HG03060 (cell line): ENCODE data around the gene GZMH.
"Not testable (repeated sequence)": the region's sequence is repeated elsewhere in the genome, so short reads cannot be mapped to it uniquely, and the experiment has no call there.

Experiments used
- ATAC-seq: cut with Tn5 transposase; IDR thresholded peaks from one replicate; pipeline ENCODE4 v1.9.1; 2021; ENCODE audit warnings: low read depth, moderate number of reproducible peaks; ENCODE audit not compliant: unreplicated experiment

Gene GZMH

GRCh38 chr14:24597403-24597802, 12.1 kb downstream of the GZMH start:
- ATAC-seq = no peak

- ATAC-seq = no peak
Measured at GRCh38 chr14:24595073-24595808, 14.2 kb downstream of the GZMH start.

GRCh38 chr14:24591004-24591403, 18.5 kb downstream of the GZMH start:
- ATAC-seq = not testable (repeated sequence)

- ATAC-seq = not testable (repeated sequence)
Measured at GRCh38 chr14:24584402-24584801, 25.1 kb downstream of the GZMH start.

- ATAC-seq = no peak
Measured at GRCh38 chr14:24578558-24578957, 30.9 kb downstream of the GZMH start.

- no peak for ATAC-seq
Measured at GRCh38 chr14:24576771-24577170, 32.7 kb downstream of the GZMH start.

GRCh38 chr14:24576182-24576581, 33.3 kb downstream of the GZMH start, which contains the start of gene CTSG:
CTSG (minus strand) TSS chr14:24576250; CDS start chr14:24576223, 27 bp downstream.
- ATAC-seq = no peak

GRCh38 chr14:24574206-24574774, 35.2 kb downstream of the GZMH start:
- ATAC-seq = no peak

GRCh38 chr14:24566318-24566717, 43.2 kb downstream of the GZMH start:
- ATAC-seq = no peak

- ATAC-seq = no peak
Measured at GRCh38 chr14:24565766-24566165, 43.7 kb downstream of the GZMH start.

GRCh38 chr14:24563505-24563904, 46.0 kb downstream of the GZMH start:
- no peak for ATAC-seq

GRCh38 chr14:24556756-24557155, 52.7 kb downstream of the GZMH start:
- no peak for ATAC-seq
